Progenitor cell of endocrine pancreas (in vitro differentiated cells): ENCODE data around the gene USE1. TPM values are rescaled to one million over a fixed set of nuclear protein-coding genes. Genes with fewer than 3 reads are reported as not detected.
A peak's percentile ranks its signal among the peaks of the same experiment; 100 is the strongest.

ENCODE experiments used
- DNase-seq: peaks from one replicate; pipeline ENCODE4 v3.0.0; 2021; ENCODE audit warnings: low spot score; ENCODE audit not compliant: unreplicated experiment
- H3K27ac Mint-ChIP-seq: 2 replicates; pipeline ENCODE4 v1.8.0; 2021; ENCODE audit warnings: mild to moderate bottlenecking, moderate library complexity, mixed read lengths
- H3K27me3 Mint-ChIP-seq: 2 replicates; pipeline ENCODE4 v1.8.0; 2021; ENCODE audit warnings: mixed read lengths
- H3K36me3 Mint-ChIP-seq: 2 replicates; pipeline ENCODE4 v1.8.0; 2022; ENCODE audit warnings: mixed read lengths; ENCODE audit not compliant: insufficient read depth
- H3K4me1 Mint-ChIP-seq: 2 replicates; pipeline ENCODE4 v1.8.0; 2021; ENCODE audit warnings: low read depth, mixed read lengths
- H3K4me3 Mint-ChIP-seq: 2 replicates; pipeline ENCODE4 v1.8.0; 2021; ENCODE audit warnings: low read depth, mild to moderate bottlenecking, moderate library complexity, mixed read lengths
- H3K9me3 Mint-ChIP-seq: 2 replicates; pipeline ENCODE4 v1.8.0; 2021; ENCODE audit warnings: low read depth, mixed read lengths
- total RNA-seq: library from RNA; stranded (reverse); gene quantifications from 2 replicates; pipeline ENCODE4 v1.2.1, GENCODE V29; 2021
- TF ChIP-seq, protein P1 (sequence below): fragments of 200-600 bp; sonication (generic); IDR thresholded peaks from one replicate; pipeline ENCODE4 v1.5.0; 2021; ENCODE audit warnings: antibody characterized with exemption, mild to moderate bottlenecking; ENCODE audit not compliant: unreplicated experiment

Gene USE1
- total RNA-seq, 1 donor from 2014 or later = 27.2 TPM

DNA sequence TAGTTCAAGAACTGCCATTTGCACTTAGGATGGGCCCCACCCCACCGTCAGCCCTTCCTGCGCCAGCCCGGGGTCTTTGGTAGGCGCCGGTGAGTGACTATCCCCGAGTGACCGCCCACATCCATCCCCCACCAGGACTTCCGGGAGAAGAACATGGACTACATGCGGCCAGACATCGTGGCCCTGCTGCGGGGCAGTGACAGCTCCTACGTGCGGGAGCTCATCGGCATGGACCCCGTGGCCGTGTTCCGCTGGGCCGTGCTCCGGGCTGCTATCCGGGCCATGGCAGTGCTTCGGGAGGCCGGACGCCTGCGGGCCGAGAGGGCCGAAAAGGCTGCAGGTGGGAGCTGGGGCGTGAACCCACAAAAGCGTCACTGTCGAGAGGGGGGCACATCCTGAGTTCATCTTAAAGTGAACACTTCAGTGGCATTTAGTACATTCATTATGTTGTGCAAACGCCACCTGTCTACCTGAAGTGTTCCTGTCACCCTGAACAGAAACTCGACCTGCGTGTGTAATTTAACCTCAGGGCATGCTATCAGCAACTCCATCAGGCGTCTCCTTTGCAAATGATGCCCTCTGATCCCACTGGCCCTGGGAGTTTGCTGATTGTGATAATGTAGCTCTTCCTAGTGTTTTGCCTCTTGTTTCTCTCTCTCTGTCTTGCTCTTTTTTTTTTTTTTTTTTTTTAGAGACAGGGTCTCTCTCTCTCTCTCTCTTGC lies 42.4 kb upstream of the USE1 start:
- TF ChIP-seq, protein P1, sequence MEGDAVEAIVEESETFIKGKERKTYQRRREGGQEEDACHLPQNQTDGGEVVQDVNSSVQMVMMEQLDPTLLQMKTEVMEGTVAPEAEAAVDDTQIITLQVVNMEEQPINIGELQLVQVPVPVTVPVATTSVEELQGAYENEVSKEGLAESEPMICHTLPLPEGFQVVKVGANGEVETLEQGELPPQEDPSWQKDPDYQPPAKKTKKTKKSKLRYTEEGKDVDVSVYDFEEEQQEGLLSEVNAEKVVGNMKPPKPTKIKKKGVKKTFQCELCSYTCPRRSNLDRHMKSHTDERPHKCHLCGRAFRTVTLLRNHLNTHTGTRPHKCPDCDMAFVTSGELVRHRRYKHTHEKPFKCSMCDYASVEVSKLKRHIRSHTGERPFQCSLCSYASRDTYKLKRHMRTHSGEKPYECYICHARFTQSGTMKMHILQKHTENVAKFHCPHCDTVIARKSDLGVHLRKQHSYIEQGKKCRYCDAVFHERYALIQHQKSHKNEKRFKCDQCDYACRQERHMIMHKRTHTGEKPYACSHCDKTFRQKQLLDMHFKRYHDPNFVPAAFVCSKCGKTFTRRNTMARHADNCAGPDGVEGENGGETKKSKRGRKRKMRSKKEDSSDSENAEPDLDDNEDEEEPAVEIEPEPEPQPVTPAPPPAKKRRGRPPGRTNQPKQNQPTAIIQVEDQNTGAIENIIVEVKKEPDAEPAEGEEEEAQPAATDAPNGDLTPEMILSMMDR = no peak
- Mint-ChIP-seq H3K27ac (peak overlapping the region; percentile 24), H3K27me3 (no peaks in the 10 kb centered on the region), H3K36me3 (peaks cover 9% of the 10 kb centered on the region), H3K9me3 (no peaks in the 10 kb centered on the region), H3K4me1 (no peaks in the 10 kb centered on the region), H3K4me3 (no peak overlapping the region)
- no peak for DNase-seq

DNA sequence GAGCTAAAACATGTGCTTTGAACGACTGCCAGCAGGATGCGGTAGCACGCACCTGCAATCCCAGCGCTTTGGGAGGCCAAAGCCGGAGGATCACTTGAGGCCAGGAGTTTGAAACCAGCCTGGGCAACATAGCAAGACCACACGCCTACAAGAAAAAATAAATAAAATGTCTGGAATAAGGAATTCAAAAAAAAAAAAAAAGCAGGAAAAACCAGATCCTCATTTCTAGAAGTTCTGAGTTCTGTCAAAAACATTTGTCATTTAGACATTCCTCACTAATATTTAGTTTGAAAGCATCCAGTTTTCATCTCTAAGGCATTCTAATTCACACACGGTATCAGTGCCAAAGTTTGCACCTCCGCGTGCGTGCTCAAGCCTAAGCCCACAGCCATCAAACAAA lies 36.9 kb upstream of the USE1 start:
- Mint-ChIP-seq H3K4me1 (no peaks in the 10 kb centered on the region), H3K9me3 (no peaks in the 10 kb centered on the region), H3K27me3 (no peaks in the 10 kb centered on the region), H3K27ac (no peak overlapping the region), H3K36me3 (peaks cover 2% of the 10 kb centered on the region), H3K4me3 (no peak overlapping the region)
- TF ChIP-seq, protein P1 = no peak
- DNase-seq = no peak

DNA sequence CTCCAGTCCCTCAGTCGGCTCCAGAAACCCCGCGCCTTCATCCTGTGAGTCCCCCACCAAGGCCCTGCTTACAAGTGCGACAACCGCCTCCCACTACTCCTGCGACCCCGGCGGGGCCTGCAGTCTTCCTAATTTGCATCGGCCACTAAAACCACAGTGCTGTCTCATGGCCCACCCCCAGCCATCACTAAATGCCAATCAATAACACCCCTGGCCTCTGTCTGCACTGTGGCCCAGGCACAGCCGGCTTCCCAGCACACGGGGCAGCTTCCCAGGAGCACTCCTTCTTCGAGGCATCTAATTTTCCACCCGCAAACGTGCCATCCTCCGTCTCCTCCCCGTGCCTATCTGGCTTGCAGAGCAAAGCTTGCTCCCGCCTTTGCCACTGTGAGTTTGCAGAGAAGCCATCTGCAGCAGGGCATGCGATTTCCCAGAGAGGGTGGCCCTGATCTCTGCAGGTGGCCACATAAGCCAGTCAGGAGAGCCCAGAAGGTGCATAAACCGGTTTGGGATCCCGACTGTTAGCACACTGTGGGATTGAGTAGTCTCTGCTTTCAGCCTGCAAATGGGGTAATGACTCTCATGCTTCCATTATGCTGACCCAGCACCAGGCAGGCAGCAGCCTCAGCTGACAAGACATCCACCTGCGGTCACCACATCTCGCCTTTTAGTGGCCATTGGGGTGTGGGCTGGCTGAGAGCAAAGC lies 34.0 kb upstream of the USE1 start:
- no peak for DNase-seq
- Mint-ChIP-seq H3K36me3 (peaks cover 6% of the 10 kb centered on the region), H3K4me3 (no peak overlapping the region), H3K27ac (peak overlapping the region; percentile 45), H3K9me3 (no peaks in the 10 kb centered on the region), H3K27me3 (no peaks in the 10 kb centered on the region), H3K4me1 (no peaks in the 10 kb centered on the region)
- TF ChIP-seq, protein P1 = no peak

DNA sequence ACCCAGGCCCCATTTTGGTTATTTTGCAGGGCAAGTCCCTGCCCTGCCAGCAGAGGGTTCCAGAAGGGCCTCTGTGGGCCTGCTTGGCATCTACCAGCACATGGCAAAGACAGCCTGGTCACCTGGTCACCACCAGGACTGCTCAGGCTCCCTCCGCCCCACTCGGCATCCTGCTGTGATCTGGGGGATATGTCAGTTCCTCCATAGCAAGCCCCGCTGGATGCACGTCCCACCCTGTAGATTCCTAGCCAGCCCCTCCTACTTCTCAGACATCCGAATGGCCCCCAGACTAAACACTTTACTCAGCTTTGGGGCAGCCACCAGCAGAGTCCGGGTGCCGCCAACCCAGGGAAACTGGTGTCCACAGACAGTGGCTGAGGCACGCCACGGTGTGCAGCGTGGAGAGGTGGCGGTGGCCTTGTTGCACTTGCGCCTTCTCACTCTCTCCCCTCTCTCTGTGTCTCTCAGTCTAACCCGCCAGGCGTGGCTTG lies 31.8 kb upstream of the USE1 start:
- H3K4me1 Mint-ChIP-seq = no peaks in the 10 kb centered on the region
- no peaks in the 10 kb centered on the region for H3K27me3 Mint-ChIP-seq
- H3K36me3 Mint-ChIP-seq = peaks cover 10% of the 10 kb centered on the region
- TF ChIP-seq, protein P1 = no peak
- no peak for DNase-seq
- H3K4me3 Mint-ChIP-seq = no peak overlapping the region
- H3K27ac Mint-ChIP-seq = no peak overlapping the region
- no peaks in the 10 kb centered on the region for H3K9me3 Mint-ChIP-seq

DNA sequence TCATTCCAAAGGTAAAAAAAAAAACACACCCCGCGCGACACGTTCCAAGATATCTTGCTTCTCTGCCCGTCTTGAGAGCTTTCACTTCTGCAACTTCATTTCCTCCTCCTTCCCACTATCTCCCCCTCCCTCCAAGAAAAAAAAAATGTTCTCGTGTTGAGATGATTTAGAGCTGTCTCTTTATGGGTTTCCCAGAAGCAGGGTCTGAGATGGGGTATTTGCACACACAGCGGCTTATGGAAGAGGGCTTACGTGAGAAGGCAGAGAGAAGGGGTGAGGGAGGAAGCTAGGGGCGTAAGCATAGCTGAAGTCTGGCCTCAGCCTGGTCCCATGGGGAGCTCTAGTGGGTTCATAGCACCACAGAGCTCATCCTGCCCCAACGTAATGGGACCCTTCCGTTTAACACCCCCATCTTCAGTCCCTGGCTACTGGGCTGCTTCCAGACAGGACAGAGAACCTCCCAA lies 31.3 kb upstream of the USE1 start:
- Mint-ChIP-seq H3K27ac (peak overlapping the region; percentile 31), H3K27me3 (no peaks in the 10 kb centered on the region), H3K4me3 (no peak overlapping the region), H3K36me3 (peaks cover 10% of the 10 kb centered on the region), H3K4me1 (no peaks in the 10 kb centered on the region), H3K9me3 (no peaks in the 10 kb centered on the region)
- TF ChIP-seq, protein P1 = no peak
- DNase-seq = no peak
